SH-SY5Y (cell line): ENCODE measurements around the gene IL10RB.

Source experiments
- GATA2 ChIP-seq: IDR thresholded peaks from 2 replicates; pipeline ENCODE4 v1.6.1; 2011; ENCODE audit warnings: mild to moderate bottlenecking, low read depth, low read length
- GATA3 ChIP-seq: IDR thresholded peaks from 2 replicates; pipeline ENCODE4 v1.6.1; 2011; ENCODE audit warnings: low read depth, mild to moderate bottlenecking, low read length, moderate library complexity

GRCh38 chr21:33232291-33233034, 33.7 kb upstream of the IL10RB start:
- TF ChIP-seq GATA3 (no peak), GATA2 (no peak)
